A549 (cell line): ENCODE data around the gene SLC13A2.

Experiments used
- BHLHE40 ChIP-seq: IDR thresholded peaks from 2 replicates; pipeline ENCODE4 v1.6.1; 2012; ENCODE audit warnings: low read depth, low read length, inconsistent platforms
- CTCF ChIP-seq: fragments of >200 bp; sonication (Bioruptor Twin); formaldehyde crosslinking; IDR thresholded peaks from 3 replicates; pipeline ENCODE4 v1.5.1; 2016
- JUN ChIP-seq, 2 experiments: fragments of >200 bp; sonication (Bioruptor Twin); formaldehyde crosslinking; IDR thresholded peaks; 2 replicates in 1 of 2; 3 replicates in 1 of 2; pipeline ENCODE4 v1.6.1; 2016 to 2017
- PBX3 ChIP-seq: IDR thresholded peaks from 2 replicates; pipeline ENCODE4 v1.6.1; 2012
- POLR2A ChIP-seq: IDR thresholded peaks from 2 replicates; pipeline ENCODE4 v1.6.1; 2012; ENCODE audit warnings: mild to moderate bottlenecking, low read length
- POLR2AphosphoS2 ChIP-seq: conservative IDR thresholded peaks from 2 replicates; pipeline ENCODE4 v1.6.1; 2012; ENCODE audit warnings: low read length, improper control_type of control experiment, inconsistent platforms
- REST ChIP-seq: fragments of 200-600 bp; sonication (generic); IDR thresholded peaks from 2 replicates; pipeline ENCODE4 v1.6.1; 2016; ENCODE audit warnings: antibody characterized with exemption, mild to moderate bottlenecking, moderate library complexity
- ZC3H11A ChIP-seq: fragments of 450-650 bp; IDR thresholded peaks from 2 replicates; pipeline ENCODE4 v1.6.1; 2014; ENCODE audit warnings: antibody characterized with exemption, mild to moderate bottlenecking

DNA sequence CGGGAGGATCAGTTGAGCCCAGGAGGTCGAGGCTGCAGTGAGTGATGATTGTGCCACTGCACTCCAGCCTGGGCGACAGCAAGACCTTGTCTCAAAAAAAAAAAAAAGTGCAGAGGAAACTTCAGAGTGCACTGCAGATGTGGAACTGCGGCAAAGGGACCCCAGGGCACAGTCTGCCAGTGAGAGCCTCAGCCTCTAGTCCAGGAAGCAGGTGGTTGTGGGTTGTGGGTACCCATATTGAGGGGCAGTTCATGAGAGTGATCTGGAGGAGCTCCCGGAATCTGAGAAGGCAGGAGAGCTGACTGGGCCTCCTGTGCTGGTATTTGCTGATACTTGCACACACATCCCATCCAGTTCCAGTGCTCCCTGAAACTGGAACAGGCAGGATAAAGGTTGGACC, 45.8 kb downstream of the SLC13A2 start:
- TF ChIP-seq CTCF: no peak
- no peak for TF ChIP-seq BHLHE40
- no peak for TF ChIP-seq ZC3H11A
- no peak for TF ChIP-seq JUN (IDR thresholded peaks at IDR 0.05)
- no peak for TF ChIP-seq PBX3
- no peak for TF ChIP-seq REST
- TF ChIP-seq POLR2AphosphoS2: no peak
- no peak for TF ChIP-seq POLR2A
